Embryonic facial prominence (tissue), 1 donor: ENCODE measurements around the gene SETD9.

ENCODE experiments used
- DNase-seq: peaks from one replicate; pipeline ENCODE4 v3.0.0-alpha.2; 2016; ENCODE audit errors: extremely low spot score

Gene SETD9

DNA sequence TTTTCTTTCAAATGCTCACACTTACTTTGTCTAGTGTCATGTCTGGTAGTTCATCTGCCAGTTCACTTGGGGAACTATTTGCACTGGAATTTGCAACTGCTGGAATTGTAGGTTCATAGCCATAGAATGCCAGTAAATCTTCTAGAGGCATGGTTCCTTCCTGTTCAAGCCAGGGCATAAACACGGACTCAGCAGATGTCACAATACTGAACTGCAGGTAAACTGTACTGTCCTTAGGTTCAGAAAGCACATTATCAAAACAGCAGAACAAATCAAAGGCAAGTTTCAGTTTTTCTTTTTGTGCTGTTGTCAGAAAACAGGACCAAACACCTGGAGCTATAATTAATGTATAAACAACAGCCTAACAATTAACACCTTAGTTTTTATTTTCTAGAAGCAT, 29.5 kb downstream of the SETD9 start:
- no peak for DNase-seq

DNA sequence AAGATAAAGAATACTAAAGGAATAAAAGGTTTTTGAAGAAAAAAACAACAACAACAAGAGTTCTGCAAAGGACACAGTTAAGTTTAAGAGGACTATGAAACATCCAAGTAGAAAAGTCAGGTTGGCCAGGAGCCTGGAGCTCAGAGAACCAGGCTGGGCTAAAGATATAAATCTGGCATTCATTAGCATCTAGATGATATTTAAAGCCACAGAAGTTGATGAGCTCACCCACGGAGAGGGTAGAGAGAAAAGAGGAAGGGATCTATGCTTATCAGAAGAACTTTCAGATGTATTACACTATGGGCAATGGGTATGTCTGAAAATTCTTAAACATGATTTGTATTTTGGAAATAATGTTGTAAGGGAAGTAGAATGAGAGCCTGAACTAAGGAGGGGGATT, 32.6 kb downstream of the SETD9 start:
- DNase-seq = no peak

DNA sequence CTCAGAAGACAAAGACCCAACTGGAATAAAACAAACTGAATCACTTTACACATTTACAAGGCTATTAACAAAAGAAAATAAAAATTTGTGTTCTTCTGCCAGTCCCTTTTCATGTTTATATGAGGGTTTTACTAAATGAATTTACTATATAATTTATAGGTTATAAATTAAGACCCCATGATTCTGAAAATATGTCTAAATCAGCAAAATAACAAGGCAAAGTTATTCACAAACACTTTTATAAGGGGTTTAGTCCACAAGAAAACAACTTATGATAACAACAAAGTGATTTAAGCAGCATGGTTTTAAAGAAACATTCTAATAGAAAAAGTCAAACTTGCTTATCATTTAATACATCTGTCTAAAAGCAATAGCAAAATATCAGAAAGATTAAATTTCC, 37.7 kb downstream of the SETD9 start:
- no peak for DNase-seq

DNA sequence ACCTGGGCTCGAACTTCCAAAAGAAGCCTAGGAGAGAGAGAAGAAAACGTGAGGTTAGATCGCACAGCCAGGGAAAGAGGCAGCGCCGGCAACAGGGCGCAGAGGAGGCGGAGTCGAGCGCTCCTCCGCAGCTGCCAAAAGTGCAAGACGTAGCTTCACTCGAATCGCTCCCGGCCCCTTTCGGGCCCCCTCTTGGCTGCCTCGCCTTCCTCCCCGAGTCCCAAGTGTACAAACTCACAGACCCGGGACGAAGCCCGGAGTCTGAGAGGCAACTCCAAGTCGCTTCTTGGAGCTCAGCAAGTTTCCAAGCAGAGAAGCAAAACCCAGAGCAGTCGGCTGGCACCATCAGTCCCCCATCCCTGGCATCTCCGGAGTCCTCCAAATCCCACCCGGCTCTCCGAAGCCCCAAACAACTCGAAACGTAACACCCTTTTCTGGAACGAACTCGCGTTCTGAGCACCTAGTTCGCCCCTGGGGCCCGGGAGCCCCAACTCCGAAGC, 41.3 kb downstream of the SETD9 start:
- peak; percentile 70 for DNase-seq

DNA sequence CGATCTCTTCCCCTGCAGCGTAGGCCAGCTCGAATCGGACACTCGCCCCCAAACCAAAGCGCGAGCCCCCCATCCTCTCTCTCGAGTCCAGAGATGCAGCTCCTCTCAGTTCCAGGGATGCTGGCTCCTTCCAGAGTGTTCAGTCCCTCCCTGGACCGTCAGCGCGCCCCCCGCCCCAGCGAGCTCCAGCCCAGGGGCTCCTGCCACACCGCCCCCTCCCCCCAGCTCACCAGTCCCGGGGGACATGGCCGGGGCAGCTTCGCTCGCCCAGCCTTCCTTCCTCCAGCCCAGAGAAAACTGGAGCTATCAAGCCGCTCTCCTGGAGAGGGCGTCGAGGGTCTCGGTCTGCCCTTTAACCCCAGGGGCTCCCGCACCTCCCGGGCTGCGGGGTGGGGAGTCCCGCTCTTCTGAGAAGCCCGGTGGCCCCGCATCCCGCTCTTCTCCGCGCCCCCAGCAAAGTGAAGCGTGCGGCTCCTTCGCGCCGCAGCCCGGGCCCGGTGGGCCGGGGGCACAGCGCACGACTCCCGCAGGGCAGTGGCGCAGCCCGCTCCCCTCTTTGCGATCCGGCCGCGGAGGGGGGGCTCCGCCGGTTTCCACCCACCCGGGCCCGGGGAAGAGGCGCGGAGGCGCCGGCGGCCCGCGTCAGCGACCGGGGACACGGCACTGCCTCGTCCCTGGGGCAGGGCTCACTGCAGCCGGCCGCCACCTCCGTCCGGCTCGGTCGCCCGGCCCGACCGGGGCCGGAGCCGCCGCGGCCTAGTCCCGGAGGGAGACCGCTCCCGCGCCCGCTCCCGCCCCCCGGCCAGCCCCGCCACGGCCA, 41.9 kb downstream of the SETD9 start:
- no peak for DNase-seq

DNA sequence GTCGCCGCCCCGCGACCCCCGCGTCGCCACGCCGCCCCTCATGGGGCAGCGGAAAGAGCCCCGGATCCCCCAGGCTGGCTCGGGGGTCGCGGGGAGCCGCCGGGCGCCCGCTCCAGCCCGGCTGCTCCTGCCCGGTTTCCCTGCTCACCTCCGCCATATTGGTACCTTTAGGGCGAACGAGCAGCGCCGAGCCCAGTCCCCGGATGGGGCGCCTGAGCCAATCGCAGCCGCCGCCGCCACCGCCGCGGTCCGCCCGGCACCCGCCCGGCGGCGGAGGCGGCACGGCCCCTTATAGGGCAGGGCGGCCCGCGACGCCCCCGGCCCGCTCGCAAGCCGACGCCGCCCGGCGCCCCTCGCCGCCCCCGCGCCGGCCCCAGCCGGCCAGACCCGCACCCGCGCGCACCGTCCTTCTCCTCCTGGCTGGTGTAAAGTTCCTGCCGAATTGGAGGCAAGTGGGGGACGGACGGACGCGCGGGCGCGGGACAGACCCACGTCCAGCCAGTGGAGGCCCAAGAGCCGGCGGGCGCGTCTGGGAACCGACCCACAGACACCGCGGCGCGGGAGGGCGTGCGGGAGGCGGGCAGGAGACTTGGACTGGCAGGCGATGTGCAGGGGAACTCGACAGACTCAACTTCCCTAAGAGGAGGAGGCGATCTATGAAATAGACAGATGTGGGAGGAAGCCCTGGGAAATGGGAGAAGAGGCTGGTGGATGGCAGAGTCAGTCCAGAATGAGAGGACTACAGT, 42.7 kb downstream of the SETD9 start, which contains the start of gene MIER3:
Gene MIER3 (minus strand): TSS at position 178 of the 746 bp plus-strand sequence. CDS start 21 bp downstream, at position 157.
- peak; percentile 26 for DNase-seq

DNA sequence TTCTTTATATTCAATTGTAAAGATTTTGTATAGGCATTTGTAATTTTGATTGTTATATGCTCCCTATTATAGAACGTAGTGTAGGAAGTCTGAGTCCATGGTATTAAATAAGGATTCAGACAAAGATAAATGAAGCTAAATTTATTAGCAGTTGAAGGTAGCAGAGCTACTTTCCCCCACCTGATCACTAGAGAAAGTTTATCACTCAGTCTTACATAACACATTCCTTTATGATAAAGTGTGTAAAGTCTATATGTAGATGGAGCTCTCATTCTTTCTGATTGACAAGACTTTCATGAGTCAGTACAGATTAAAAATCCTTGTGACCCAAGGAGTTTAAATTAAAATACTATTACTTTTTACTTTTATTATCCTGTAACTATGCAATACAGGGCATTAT, 44.9 kb downstream of the SETD9 start:
- no peak for DNase-seq

DNA sequence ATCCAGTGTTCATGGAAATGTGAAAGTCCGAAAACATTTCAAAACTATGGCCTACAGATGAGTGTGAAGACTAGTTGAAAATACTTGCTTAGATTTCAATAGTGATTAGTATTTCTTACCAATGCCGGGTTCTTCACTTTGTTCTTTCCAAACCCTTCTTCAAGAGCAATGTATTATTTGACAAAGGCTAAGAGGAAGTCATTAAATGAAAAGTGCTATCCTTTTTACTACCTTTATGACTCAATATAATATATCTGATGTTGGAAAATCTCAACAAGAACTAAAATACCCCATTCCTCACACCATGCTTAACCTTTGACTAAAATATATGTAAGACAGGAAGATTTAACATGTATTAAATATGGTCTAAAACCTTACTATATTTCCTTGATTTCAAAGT, 49.2 kb downstream of the SETD9 start:
- DNase-seq = no peak

DNA sequence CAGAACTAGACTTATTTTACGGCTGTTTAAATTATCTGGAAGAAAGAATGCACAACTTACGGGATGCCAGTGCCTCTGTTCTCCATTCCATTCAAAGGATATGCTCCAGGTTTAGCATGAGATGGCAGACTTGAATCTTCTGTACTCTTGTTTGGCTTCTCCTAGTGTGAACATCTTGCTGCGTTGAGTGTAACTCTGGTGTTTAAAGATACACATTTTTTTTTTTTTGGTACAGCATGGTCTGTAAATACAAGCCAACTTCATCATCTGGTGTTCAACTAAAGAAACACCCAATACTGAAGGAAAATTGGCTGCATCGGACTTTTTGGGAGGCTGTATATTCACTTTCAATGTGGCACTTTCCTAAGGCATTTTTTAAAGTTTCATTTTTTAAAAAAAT, 49.9 kb downstream of the SETD9 start:
- no peak for DNase-seq

DNA sequence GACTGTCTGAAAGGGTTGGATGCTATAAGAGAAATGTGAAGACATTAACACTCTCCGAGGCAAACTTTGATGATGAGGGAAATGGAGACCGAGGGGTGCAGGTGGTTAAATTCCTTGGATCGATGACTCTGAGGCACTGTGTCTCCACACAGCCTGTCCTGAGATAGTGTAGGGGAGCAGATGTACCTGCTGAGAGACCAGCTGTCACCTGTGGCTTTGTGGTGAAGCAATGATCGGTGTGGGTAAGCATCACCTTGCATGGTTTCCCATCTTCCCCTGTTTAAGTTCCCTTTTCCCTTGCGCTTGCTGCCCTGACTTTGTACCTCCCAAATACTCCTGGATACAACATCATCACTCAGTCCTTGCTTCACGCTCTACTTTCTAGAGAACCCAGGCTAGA, 52.4 kb downstream of the SETD9 start:
- no peak for DNase-seq

DNA sequence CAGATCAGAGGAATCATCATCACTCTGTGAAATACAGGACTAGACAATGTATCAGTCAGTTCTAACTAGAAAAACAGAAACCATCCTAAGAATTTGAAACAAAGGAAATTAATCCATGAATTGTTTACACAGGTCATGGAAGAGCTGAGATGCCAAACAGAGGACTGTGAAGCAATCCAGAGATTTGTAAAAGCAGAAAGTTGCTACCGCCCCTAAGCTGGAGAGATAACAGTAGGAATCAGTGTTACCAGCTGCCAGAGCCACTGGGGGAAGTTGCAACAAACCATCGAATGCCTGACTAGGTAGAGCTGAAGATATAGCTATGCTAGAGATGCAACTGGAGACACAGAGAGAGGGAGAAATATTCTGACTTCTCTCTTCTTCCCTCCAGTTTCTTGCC, 52.9 kb downstream of the SETD9 start:
- DNase-seq = no peak

DNA sequence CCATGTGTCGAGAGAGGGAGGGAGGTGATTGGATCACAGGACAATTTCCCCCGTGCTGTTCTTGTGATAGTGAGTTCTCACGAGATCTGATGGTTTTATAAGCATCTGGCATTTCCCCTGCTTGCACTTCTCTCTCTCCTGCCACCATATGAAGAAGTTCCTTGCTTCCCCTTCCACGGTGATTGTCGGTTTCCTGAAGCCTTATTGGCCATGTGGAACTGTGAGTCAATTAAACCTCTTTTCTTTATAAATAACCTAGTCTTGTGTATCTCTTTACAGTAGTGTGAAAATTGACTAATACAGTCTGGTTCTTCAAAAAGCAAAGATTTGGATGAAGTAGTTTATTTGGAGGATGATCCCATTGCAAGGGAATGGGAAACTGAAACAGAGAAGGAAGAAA, 53.9 kb downstream of the SETD9 start:
- no peak for DNase-seq

DNA sequence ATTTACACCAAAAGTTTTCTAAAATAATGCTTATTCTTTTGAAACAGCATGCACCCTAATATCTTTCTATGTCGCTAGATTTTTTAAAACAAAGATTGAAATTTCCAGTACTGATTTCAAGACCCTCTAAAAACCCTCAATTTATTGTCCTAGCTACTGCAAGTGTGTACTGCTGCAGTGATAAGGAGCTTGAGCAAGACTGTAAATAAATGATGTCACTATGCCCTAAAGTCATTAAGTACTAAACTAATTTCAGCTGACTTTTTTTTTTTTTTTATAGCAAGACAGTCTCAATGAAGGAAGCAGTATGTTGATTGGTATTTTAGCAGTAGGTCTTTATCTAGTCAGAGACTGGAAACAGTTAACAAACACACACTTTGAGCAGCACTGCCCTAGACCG, 54.8 kb downstream of the SETD9 start:
- DNase-seq = no peak
